HG03159 (cell line): ENCODE results near the gene DIPK1A.

ENCODE experiments used
- ATAC-seq: cut with Tn5 transposase; IDR thresholded peaks from one replicate; pipeline ENCODE4 v1.9.1; 2021; ENCODE audit warnings: mild to moderate bottlenecking, moderate library complexity; ENCODE audit not compliant: unreplicated experiment

Gene DIPK1A

DNA sequence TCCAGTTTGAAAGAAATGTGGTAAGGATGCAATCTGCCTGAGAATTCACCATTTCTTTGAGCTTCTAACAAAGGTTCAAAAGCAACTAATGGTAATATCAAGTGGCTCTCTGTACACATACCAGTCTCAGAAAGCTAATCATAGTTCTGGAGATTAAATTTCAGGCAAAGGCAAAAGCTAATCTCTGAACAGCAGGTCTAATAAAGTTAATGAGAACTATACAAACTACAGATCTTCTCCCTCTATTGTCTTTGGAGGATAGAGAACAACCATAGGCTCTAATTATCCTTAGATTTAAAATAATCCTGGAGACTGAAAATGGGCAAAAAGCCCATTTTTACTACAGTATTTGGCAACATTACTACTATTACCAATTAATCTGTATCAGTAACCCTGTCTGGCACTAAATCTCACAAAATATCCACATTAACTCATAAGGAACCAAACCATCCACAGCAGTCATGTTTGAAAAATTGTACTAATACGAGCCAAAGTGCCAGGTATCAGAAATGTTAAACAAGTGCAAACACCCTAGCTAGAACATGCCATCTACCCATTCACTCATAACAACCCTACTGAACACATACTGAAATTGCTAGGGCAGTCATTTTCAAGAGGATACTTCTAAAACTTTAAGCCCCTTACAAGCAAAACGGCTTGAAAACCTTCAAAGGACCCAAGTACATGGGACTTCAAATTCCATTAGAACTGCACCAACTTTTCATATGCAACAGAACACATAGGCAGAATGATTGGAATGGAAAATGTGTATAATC lies 4.8 kb downstream of the DIPK1A start:
- no peak for ATAC-seq

DNA sequence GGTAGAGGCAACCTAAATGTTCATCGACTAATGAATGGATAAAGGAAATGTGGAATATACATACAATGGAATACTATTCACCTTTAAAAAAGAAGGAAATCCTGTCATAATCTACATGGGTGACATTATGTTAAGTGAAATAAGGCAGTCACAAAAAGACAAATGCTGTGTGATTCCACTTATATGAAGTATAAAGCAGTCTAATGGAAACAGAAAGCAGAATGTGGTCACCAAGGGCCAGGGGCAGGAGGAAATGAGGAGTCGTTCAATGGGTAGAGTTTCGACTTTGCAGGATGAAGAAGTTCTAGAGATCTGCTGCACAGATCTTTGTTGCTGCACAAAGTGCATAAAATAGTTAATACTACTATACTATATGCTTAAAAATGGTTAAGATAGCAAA lies 7.8 kb downstream of the DIPK1A start:
- peak; percentile 67 for ATAC-seq

DNA sequence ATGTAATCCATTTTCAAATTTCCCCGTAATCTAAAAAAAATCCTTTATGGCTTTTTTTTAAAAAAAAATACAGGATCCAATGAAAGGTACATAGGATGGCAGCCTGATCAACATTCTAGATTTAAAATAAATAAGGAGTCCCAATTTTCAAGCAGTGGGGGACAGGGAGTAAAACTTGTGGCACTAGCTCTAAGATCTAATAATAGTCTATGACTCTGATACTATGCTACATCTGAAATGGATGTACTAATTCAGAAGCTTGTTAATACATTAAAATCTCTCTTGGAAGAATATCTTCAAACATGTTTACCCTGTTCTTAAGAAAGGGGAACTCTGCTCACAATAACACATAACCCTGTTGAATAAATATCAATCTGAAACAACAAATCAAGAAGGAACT lies 8.5 kb downstream of the DIPK1A start:
- ATAC-seq: no peak

DNA sequence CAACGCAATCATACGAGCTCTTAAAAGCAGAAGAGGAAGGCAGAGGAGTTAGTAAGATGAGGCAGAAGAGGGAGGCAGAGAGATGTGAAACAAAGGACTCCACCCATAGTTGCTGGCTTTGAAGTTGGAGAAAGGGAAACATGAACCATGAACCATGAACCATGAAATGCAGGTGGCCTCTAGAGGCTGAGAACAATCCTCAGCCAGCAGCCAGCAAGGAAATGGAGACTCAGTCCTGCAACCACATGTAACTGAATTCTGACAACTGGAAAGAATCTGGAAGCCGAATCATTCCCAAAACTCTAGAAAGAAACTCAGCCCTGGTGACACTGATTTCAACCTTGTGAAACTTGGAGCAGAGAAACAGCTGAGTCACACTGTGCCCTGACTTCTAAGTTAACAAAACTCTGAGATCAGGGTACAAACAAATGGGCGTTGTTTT lies 10.1 kb downstream of the DIPK1A start:
- ATAC-seq: peak; percentile 57

DNA sequence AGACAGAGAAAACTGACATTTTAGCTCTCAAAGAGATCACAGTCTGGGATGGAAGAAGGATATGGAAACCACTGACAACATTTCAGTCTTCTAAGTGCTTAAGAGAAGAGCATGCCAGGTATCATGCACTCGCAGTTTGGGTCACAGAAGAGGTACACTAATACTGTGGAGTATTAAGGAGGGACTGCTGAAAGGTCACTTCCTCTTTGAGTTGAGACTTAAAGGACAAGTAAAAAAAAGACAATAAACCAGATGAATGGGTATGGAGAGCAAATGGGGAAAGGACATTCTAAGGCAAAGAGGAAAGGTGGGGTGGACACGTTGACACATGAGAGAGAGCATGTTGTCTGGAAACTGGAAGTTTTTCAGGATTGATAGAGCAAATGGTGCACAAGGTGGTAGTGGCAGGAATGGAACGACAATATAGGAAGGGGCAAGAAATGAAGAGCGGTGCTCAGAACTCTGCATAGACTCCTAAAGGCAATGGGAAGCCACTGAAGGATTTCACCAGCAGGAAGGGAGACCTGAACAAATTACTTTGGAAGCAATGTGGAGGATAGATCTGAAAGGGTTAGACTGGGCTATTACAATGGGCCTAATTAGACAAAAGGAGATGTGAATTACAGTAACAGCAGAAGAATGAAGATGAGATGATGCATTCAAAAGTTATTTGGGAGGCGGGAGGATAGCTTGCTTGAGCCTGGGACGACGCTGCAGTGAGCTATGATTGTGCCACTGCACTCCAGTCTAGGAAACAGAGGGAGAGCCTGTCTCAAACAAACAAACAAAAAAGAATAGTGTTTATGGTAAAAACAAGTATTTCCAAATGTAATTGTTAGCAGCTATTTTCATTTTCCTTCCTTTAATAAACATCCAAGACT lies 11.1 kb downstream of the DIPK1A start:
- no peak for ATAC-seq

DNA sequence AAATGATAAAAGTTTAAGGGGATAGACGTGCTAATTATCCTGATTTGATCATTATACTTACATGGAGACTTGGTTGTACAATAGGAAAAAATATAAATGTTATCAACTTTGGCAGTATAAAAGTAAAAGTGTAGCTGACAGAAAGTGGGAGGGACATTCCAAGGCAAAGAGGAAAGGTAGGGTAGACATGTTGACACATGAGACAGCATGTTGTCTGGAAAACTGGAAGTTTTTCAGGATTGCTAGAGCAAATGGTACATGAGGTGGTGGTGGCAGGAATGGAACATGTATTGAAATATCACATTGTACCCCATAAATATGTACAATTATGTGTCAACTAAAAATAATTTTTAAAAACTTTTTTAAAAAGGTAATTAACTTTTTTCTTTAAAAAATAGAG lies 13.2 kb downstream of the DIPK1A start:
- no peak for ATAC-seq

DNA sequence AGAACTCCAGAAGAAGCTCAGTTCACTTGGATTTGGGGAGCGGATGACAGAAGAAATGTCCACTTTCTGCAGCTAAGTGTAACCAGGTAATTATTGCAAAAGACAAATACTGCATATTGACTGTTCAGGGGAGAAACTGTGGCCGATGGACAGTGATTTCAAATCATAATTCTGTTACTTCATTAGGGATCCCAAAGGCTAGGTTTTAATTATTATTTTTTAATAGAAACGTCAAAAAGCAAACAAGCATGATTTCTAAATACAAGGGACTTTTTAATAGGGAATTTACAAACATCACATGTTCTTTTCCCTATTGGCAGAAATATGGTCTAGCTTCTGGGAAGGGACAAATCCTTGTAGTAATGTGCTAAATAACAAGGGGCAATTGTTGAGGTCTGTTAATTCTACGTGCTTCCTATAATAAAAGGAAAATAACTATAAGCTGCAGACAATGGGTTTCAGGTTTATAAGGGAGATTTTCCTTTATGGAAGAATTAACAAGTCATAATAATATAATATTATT lies 15.5 kb downstream of the DIPK1A start:
- no peak for ATAC-seq

DNA sequence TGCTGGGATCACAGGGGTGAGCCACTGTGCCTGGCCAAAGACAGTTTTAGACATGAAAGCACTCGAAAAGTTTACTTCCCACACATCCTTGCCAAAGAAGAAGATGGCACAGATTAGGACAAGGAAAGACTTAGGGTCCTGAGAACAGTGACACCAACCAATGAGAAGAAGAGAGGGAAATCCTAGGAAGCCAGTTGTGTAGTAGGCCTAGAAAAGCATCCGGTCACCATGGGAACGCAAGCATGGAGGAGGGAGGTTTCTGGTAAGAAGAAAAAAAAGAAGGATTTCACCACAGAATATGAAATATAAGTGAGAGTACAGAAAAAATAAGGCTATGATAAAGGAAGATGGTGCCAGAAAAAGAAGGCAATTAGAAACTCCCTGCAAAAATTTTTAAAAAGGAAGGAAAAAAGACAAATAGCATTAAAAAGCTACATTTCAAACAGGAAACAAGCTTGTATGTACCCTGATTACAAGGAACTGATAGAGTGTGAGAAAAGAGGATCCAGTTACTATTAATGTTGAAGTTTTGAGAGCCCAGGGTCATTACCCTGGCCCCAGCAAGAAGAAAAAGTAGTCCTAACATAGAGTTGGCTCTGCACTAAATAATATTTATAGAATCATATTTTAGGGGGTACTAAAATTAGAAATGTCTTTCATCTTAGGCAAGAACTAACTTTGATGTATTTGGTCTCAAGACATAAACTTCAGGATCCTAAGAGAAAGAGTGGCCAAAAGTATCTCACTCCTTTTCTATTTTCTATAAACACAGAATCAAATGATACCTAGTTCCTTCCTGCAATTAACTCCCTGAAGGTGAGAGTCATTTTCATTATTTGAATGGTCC lies 16.1 kb downstream of the DIPK1A start:
- no peak for ATAC-seq

DNA sequence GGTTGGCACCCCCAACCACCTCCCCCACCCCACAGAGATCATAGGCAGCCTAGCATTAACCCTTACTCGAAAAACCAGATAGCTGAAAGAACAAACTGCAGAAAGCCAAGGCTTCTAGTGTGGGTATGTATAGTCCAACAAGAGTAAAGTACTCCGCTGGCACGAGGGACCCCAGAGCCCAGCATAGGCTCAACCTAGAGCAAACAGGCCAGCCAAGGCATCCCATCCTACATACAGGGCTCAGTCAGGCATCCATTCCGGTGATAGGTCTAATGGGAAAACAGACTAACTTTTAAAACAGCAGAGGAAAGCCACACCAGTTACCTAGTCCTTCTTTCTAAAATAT lies 17.8 kb downstream of the DIPK1A start:
- no peak for ATAC-seq

DNA sequence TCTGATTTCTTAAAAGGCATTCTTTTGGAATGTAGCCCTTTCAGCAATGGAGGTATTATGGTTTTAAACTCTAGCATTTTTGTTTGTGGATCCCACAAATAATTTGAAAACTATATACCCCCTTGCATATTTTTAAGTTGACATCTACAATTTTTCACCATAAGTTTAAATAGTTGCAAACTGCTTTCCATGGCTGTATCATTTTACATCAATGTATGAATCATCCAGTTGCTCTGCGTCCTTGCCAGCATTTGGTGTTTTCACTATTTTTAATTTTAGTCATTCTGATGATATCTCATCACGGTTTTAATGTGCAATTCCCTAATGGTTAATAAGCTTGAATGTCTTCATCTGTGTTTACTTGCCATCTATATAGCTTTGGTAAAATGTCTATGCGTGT lies 20.7 kb downstream of the DIPK1A start:
- no peak for ATAC-seq

DNA sequence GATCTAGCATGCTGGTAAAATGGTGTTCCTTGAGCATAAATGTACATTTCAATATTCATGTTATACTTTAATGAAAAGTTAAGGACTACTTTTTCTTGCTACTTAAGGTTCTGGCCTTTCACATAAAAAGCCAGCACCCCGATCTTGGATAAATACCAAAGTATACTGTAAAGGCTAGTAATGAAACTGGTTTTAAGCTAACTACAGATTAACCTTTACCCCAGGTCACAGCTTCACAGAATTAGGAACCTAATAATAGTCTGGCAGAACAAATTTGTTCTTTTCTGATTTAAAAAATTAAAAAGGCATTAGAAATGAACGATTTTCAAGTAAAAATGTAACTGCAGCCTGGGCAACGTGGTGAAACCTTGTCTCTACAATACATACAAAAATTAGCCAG lies 23.5 kb downstream of the DIPK1A start:
- ATAC-seq: no peak

DNA sequence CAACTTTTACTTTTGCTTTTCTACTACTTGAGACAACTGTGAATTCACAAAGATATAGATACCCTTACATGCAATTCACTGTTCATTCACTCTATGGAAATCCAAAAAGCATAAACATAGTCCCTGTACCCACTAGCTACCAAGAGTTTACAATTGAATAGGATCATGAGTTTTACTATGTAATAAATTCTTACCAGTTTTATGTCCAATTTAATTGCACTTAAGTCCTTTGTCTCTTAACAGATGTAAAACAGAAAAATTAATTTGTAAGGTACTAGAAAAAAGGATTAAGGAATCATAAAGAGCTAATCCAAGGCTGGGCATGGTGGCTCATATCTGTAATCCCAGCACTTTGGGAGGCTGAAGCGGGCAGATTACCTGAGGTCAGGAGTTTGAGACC lies 24.4 kb downstream of the DIPK1A start:
- ATAC-seq: no peak

DNA sequence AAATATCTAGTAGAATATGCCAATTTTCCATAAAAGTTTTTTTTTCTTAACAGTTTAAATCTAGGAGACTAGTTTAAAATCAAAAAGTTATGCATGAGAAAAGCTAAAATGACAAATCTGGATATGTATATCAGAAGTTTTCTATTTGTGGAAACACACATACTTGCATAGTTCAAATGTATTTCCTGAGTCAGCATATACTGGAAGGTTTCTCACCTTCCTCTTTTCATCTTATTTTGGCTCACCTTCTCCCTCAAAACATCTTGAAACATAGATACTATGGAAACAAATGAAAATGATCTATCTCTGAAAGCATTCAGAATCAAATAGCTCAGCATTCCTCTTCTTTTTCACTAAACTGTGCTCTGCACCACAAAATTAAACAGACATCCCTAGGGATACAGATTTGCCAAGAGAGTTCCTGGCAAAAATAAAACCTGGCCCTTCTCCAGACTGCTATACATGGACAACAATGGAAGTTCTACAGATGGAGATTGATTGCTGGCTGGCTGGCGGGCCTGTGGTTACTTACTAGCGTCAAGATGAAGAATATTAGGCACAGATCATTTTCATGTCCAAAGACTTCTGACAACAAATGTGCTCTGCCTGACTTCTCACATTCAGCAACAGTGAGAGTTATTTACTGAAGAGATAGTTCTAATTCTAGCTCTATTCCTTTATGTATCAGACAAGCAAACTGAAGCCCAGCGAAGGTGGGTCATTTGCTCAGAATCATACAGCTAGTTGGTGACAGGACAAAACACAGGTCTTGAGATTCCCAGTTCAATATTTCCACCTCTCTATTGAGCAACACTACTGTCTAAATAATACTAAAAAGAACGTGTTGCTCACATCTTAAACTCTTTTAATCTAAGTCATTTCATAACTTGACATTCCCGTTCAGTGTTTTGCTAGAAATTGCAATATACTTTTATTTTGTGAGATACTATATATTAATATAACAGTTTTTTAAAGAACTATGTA lies 26.6 kb downstream of the DIPK1A start:
- no peak for ATAC-seq

DNA sequence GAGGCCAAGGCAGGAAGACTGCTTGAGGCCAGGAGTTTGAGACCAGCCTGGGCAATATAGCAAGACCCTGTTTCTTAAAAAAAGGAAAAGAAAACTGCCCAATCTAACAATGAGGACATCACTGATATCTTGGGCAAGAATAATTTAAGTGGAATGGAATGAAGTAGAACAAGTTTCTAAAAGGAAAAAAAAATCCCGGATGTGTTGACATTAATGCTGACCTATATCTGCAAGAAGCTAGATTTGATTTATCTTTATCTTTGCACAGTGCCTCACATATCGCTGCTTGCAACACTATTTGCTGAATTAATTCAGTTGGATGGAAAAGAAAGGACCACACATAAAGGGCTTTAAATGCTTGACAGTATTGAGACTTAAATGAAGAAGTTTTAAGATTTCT lies 27.8 kb downstream of the DIPK1A start:
- no peak for ATAC-seq

DNA sequence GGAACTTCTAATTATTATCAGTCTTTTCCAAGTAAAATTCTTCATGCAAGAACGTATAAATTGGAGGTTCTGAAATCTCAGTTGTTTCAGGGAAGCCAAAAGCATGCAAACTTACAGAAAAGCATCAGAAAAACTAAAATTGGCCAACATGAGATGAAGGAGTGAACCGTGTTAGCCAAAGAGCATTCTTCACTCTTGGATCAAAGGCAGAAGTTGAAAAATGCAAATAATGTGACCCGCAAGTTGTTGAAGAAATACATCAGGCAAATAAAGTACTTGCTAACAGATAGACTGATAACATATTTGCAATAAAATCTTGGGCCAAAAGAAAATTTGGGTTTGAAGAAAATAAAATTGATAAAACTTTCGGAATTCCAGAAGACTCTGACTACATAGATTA lies 29.6 kb downstream of the DIPK1A start:
- ATAC-seq: no peak

DNA sequence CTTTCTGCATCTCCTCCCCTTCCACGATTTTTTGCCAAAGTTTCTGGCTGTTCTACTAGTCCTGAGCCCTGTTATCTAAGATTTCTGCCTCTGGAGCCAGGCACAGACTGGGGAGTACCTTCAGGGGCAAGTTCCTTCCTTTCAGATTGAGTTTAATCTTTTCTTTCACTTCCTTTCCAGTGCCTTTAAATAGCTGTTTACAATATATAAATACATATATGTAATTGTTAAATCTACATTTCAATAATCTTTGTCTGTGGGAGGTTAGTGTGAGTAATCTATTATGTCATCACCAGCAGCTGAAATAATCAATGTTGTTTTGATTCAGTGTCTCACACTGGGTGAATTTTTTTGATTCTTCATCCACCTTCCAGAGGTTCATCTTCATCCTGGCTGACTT lies 31.8 kb downstream of the DIPK1A start:
- no peak for ATAC-seq

DNA sequence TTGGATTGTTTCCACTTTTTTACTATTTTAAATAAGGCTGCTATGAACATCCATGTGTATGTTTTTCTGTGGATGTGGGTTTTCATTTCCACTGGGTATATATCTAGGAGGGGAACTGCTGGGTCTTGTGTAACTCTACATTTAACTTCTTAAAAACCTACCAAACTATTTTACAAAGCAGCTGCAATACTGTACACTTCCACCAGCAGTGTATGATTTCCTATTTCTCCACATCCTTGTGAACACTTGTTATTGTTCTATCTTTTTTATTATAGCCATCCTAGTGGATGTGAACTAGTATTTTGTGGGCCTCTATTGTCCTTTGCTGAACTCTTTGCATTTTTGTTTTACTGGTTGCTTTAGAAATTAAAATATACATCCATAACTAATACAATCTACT lies 33.4 kb downstream of the DIPK1A start:
- no peak for ATAC-seq

DNA sequence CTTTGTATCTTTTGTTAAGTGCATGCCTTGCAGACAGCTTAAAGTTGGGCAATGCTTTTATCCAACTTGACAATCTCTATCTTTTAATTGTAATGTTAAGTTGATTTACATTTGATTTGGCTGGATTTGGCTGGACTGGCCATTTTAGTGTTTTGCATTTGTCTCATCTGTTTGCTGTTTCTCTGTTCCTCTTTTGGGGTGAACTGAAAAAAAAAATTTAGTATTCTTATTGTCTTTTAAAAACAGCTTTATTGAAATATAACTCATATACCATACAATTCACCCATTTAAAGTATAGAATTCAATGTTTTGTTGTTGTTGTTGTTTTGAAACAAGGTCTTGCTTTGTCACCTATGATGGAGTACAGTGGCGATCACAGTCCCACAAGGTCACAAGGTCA lies 34.4 kb downstream of the DIPK1A start:
- ATAC-seq: no peak

DNA sequence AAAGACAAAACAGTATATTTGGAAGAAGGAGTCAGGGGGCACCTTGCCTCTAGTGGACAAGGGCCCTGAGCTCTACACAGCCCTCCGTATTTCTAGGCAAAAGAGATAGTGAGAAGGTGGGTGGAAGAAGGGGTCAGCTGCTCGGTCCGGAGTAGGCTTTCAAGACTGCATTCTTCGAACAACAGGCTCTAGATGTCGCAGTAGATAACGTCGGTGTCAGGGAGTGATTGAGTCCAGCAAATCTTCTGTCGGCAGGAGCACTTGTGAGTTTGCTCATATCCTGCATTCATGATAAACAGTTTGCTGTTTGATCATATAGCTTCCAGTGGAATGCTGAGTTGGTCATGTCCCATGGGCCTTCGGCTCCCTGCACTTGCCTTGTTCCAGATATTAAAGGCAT lies 36.8 kb downstream of the DIPK1A start:
- ATAC-seq: no peak

DNA sequence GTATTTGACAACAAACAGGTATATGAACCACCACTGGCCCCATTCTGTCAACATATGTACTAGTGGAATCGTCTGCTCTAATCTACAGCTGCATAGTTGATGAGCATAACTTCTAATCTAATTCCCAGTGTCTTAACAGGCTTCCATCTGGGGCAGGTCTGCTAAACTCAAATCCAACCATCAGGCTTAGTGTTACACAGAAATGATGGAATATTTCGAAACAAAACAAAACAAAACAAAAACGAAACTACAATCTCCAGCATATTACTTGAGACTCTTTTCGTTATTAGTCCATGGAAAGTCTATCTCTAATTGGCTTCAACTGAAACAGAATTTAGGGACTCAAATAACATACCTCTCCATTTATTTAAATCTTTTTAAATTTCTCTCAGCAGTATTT lies 37.6 kb downstream of the DIPK1A start:
- ATAC-seq: no peak
